G401 (cell line): Measurements from ENCODE around the gene LRRC4C. TPM values are rescaled to one million over a fixed set of nuclear protein-coding genes. Genes with fewer than 3 reads are reported as not detected.

Source experiments
- DNase-seq: peaks from one replicate; pipeline ENCODE4 v3.0.0-alpha.2; 2015; ENCODE audit warnings: low spot score
- in situ Hi-C: cut with HindIII; loops from 2 replicates; pipeline ENCODE4 v1.10.0; 2016; ENCODE audit warnings: low sequenced_read_pairs, mixed read lengths
- total RNA-seq: library from RNA; depleted of rRNA; stranded (reverse); fragments of >200 nt; shearing (Covaris generic); gene quantifications from 2 replicates; pipeline ENCODE4 v1.2.3, GENCODE V29; 2014

LRRC4C gene
- total RNA-seq, 1 experiment from 2014 or later: not detected

- in situ Hi-C loops: no loop called here
- DNase-seq: no peak
These were observed 23.9 kb downstream of the LRRC4C start for GRCh38 chr11:41435531-41435930.

- no peak for DNase-seq
- in situ Hi-C loops: no loop called here
These were observed 27.7 kb downstream of the LRRC4C start for GRCh38 chr11:41431784-41432183.

DNA sequence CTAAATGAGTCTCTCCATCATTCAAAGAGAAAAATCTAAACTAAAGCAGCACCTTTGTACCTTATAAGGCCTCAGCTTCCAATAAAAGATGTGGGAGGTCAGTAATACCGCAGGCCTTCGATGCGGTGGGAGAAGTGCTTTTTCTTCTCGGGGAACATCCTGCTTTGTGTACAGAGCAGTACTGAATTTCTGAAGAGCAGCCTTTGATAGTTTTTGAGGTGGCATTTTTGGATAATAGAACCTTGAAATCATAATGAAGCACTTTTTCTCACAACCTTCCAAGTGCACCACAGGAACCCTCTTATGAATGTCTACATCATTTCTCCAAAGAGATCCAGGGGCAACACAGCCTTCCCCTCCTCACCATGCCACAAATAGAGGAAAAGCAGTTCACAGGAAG is 39.6 kb downstream of the LRRC4C start:
- DNase-seq: no peak
- in situ Hi-C loops: no loop called here

DNA sequence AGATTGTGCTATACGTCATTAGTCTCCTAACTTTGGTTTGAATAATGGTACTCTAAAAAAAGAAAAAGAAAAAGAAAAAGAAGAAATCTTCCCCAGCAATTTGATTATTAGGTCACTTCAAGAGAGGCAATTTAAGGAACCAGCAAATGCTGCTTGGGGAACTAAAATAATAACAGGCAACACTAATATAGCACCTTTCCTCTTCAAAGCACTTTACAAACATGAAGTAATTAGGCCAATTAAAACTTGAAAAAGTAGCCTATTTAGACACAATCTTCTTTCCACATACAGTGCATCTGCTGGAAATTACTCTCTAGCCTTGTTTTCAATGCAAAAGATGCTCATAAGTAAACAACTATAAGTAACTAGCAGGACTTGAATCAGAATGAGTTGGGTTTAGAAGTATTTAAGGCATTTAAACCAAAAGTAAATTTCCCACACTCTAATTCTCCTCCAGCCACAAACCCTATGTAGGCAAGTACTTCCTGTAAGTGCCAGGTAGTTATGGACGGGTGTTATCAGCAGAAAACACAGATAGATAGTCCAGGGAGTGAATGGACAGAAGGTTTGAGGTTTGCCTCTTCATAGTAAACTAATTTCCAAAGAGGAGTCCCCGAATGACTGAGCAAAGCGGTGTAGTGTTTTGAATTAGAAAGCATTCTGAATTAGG is 44.5 kb downstream of the LRRC4C start:
- in situ Hi-C loops: no loop called here
- DNase-seq: no peak

DNA sequence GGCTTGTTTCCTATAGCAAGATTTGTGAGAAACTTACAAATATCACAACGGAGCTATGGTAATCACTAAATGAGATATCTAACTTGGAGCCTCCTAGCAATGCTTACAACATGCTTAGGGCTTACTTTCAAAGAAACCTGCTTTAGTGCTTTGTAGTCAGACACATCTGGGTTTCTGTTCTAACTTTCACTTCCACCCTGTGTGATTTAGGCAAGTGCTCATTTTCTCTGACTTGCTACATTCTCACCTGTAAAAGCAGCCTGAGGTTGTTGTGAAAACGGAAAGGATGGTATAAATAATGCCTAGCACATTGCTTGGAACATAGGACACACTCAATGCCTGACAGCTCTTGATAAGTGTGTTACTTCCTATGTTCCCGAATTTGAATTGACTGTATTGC is 45.6 kb downstream of the LRRC4C start:
- DNase-seq: no peak
- in situ Hi-C loops: no loop called here

GRCh38 chr11:41405812-41406211 is 53.6 kb downstream of the LRRC4C start:
- in situ Hi-C loops: no loop called here
- no peak for DNase-seq

- no peak for DNase-seq
- in situ Hi-C loops: no loop called here
These were observed 55.3 kb downstream of the LRRC4C start for GRCh38 chr11:41404109-41404508.

DNA sequence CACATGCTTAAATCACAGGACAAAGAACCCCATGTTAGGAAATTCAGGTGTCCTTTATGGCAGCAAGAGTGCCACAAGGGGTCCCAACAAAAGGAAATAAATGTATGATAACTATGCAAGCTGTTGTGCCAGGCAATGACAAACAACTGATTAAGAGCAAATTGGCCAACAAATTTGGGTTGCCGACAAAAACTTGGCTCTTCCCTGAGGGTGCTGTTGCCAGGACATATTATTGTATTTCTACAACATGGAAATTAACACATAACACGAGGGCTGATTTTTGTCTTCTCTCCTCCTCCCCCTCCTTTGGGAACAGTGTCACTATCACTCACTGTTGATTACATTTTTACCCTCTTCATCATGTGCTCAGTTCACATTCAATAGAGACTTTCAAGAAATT is 56.0 kb downstream of the LRRC4C start:
- DNase-seq: no peak
- in situ Hi-C loops: no loop called here

- in situ Hi-C loops: no loop called here
These were observed 58.6 kb downstream of the LRRC4C start for GRCh38 chr11:41400819-41401382.

GRCh38 chr11:41400124-41400523 is 59.3 kb downstream of the LRRC4C start:
- in situ Hi-C loops: no loop called here
- DNase-seq: no peak

More at GRCh38 chr11:41400819-41401382, 58.6 kb downstream of the LRRC4C start:
- DNase-seq: no peak

DNA sequence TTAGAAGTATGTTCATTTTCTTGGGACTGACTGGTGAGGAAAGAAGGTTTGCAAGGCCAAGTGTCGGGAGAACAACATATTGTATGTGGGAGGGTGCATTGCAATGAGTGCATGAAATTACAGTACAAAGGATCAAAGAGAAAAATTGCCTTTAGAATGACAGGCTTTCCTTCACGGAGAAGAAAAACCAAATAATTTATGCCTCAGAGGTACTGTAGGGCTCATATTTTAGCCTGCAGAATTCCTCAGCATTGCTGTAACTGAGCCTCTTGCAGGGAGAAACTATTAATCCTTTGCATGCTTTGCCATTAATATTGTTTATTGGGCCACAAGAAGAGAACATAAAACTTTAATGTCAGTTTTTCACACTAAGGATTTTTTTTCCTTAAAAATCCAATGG is 60.1 kb downstream of the LRRC4C start:
- no peak for DNase-seq
- in situ Hi-C loops: no loop called here

GRCh38 chr11:41398175-41398574 is 61.3 kb downstream of the LRRC4C start:
- DNase-seq: no peak

DNA sequence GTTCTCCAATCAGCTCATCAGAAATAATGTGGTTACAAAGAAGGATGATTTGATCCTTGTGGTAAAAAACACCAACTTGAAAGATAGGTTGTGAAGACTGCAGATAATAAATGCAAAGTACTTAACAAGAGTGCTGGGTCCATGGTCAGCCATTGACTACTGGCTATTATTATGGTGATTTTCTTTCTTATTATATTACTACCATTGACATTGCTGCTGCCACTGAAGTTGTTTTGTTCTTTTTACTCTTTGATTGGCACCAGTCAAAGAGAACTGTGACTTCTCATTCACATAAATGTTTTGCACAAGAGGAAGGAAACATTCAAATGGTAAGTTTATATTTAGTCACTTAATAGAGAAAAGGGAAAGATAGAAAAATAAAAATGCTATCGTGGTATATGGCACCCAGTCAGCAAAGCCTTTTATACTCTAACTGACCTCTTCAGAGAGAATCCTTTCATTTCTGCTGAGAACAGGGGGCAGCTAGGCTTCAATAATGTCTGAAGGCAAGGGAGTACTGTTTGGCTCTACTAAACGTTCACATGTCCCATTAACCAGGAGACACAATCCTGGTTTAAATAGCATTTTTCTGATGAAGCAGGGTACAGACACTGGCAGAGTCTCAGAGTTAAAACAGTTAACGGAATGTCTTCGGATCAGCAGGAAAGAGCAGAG is 64.8 kb downstream of the LRRC4C start:
- no peak for DNase-seq
- in situ Hi-C loops: no loop called here

More at GRCh38 chr11:41398175-41398574, 61.3 kb downstream of the LRRC4C start:
- in situ Hi-C loops: no loop called here

- in situ Hi-C loops: no loop called here
- DNase-seq: no peak
These were observed 66.9 kb downstream of the LRRC4C start for GRCh38 chr11:41392596-41392995.

DNA sequence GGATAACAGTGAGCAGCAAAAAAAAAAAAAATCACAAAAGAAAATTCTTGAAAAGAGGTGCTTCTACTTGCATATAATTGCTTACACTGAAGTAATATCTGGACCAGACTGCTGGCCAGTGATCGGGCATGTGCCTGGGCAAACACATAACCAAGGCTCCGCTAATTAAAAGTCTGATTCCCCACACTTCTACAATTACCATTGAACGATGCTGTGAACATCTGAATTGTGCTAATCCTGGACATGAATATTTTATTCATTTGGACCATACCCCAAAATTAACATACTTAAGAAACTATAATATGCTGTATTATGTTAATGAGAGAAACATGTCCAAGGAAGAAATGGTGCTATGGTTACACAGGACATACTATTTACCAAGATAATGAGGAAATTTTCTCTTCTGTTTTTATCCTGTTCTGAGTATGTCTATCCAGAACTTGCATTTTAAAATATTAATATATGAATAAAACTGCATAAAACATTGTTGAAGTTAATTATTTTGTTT is 69.8 kb downstream of the LRRC4C start:
- in situ Hi-C loops: no loop called here
- DNase-seq: no peak

- in situ Hi-C loops: no loop called here
These were observed 75.1 kb downstream of the LRRC4C start for GRCh38 chr11:41384329-41384728.

DNA sequence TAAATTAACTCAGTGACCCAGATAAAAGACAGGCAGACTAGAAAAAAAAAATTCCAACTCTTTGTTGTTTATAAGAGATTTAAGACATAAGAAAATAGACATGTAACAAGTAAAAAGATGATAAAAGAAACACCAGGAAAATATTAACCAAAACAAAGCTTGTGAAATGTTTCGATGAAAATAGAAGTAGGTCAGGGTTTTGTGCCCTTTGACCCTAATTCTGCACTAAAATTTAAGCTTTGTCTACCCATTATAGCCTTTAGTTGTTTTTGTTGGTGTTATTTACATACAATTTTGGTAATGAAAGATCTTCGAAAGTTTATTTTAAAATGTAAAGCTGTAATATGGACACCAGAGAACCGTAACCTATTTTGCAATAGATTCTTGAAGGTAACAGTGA is 75.7 kb downstream of the LRRC4C start:
- in situ Hi-C loops: no loop called here
- no peak for DNase-seq

More at GRCh38 chr11:41384329-41384728, 75.1 kb downstream of the LRRC4C start:
- DNase-seq: no peak

- in situ Hi-C loops: no loop called here
- DNase-seq: no peak
These were observed 76.5 kb downstream of the LRRC4C start for GRCh38 chr11:41382927-41383326.

DNA sequence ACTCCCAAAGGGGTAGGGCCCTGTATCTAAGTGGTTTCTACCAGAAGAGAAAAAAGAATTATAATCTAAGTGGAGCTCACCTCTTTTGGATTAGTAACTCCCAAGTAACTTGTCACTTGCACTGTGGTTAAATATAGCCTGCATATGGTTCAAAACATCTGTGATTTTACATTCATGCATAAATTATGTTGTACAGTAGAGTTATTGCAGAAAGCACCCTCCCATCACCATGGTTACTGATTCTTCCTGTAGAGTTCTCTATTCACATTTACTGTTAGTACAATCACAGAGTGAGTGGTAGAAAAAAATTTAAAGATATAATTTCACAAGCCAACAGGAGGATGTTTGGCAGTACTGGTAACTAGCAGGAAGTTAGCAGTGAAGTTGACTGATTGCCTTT is 80.4 kb downstream of the LRRC4C start:
- DNase-seq: no peak
- in situ Hi-C loops: no loop called here

DNA sequence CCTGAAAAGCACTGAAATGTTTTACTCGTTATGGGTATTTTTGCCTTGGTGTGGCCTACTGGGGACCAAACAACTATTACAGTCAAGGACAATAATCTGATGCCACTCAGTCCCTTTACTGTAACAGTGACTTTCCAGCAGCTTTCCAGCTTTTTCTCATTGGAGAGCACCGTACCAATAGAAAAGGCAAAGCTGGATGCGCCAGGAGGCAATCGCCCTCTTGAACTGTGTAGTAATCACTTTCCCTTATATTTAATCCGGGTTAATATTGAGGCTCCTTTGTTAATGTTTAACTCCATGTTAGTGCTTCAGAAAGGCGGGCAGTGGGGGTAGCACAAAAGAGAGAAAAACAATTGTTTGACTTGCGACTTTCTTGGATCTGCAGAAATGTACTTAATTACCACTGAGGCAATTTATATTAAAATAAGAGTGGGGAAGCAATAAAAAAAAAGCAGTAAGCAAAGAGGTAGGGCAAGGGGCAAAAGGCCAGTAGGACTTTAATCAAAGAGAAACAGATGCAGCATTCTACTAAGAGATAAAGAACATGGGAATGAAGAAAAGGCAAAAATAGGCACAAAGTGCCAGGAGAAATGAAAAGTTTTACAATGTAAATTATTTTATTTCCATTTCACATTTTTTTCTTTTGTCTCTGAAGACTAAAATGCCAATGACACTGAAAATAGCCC is 81.6 kb downstream of the LRRC4C start:
- in situ Hi-C loops: no loop called here
- no peak for DNase-seq
